Fibroblast of peridontal ligament (primary cell): ENCODE results near the gene TRABD.

Experiments used
- DNase-seq: peaks from one replicate; pipeline ENCODE4 v3.0.0-alpha.2; 2010; ENCODE audit errors: extremely low read depth

The TRABD gene

DNA sequence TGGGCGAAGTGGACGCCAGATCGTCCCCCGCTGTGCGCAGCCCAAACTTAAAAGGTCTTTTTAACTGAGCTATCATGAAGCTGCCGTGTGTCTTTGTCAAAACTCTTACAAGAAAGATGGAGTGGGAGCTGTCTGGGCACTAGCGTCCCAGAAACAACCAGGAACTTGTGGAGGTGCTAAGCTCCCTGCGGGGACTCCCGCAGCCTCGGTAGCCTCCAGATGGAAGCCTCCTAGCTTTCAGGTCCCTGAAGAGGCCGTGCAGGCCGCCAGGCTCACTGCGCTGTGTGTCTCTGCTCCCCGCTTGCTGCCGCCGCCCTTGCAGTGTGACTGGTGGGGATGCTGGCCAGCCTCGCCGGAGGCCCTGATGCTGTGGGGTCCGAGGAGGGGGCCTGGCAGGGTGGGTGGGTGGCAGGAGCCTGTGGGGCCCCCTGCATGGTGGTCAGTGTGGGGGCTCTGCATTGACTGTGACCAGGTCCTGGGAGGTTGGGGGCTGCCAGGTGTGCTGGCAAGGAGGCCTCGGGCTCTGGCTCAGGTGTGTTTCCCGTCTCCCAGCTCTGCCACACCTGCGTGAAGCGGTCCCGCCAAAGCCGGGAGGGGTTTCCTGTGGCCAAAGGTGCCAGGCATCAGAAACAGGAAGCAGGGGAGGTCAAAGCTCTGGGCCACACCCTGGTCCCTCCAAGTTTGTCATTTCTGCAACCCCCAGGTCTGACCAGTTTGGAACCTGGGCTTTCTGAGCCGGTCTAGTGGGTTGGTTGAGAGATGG, 1.2 kb downstream of the TRABD start:
- peak; percentile 29 for DNase-seq

DNA sequence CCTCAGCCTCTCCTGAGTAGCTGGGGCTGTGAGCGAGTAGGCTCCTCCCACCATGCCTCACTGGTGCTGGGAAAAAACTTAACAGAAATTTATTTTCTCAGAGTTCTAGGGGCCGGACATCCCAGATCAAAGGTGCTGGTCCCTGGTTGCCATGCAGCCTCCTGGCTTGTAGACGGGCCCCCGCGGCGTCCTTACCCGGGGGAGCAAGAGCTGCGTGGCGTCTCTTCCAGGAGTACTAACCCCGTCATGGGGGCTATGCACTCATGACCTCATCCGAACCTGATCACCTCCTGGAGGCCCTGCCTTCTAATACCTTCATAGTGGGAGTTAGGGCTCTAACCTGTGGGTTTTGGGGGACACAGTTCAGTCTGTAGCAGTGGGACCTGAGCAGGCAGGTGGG, 2.6 kb downstream of the TRABD start:
- no peak for DNase-seq

DNA sequence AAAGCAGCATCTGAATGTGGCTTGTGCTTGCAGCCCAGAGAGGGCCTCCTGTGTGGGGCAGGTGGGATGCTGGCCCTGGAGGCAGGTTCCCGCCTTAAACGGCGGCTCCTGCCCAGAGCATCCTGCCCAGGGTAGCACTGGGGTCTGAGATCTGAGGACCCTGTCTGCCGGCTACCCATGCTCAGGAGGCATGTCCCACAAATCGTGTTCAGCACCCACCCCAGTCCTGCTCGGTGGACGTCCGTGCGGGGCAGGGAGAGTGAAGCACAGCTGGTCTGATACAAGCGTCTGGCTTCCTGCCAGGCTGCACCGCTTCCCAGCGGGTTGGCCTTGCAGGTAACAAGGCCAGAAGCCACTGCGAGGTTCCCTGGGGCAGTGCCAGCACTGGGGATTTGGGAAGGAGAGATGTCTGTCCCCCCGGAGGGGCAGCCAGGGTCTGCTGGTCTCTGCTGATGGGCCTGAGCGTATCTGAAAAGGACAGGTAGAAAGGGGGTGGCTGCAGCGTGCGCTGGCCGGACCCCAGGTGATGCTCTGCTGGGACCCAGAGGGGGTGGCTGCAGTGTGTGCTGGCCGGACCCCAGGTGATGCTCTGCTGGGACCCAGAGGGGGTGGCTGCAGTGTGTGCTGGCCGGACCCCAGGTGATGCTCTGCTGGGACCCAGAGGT, 3.6 kb downstream of the TRABD start:
- no peak for DNase-seq

DNA sequence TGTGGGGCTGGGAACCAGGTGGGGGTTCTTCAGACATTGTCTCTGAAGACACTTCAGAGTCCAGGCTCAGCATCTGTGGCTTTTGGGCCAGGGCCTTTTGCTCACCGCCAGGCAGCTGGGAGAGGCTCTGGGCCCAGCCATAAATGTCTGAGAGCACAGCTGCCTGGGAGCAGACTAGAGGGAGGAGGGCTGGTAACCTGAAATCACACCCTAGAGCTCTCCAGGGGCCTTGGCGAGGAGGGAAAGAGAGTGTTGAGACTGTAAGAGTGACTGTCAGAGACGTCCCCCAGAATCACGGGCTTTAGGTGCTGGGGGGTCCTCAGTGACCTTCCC, 4.1 kb downstream of the TRABD start:
- DNase-seq: peak; percentile 5

DNA sequence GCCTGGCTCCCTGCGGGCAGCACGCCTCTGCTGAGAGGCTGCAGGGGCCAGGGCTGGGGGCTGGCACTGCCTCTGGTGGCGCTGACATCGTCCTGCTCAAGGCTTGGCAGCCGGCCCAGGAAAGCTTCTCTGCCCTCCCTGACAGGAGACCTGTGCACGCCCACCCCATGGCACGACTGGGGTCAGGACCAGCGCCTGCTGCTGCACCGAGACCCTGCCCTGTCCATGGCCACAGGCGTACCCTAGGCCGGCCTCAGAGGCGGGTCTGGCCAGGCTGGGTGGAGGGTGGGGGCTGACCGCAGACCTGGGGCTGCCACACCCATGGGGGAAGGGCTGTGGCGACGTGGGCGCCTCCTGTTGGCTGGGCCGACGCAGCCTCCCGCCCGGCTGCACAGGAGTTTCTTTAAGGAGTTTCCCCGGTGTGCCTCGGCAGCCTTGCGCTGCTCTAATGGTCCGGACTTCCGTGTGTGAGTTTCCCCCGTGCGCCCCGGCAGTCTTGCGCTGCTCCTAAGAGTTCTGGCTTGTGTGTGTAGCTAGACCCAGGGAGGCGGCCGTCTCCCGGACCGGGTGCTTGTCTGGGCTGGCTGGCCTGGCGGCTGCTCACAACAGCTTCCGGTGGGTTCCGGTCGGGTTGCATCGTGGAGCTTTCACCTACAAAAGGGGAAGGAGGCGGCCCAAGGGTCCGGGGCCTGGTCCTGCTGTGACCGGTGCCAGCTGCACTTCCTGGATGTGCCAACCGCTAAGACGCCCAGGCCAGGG, 4.6 kb downstream of the TRABD start:
- peak; percentile 23 for DNase-seq

DNA sequence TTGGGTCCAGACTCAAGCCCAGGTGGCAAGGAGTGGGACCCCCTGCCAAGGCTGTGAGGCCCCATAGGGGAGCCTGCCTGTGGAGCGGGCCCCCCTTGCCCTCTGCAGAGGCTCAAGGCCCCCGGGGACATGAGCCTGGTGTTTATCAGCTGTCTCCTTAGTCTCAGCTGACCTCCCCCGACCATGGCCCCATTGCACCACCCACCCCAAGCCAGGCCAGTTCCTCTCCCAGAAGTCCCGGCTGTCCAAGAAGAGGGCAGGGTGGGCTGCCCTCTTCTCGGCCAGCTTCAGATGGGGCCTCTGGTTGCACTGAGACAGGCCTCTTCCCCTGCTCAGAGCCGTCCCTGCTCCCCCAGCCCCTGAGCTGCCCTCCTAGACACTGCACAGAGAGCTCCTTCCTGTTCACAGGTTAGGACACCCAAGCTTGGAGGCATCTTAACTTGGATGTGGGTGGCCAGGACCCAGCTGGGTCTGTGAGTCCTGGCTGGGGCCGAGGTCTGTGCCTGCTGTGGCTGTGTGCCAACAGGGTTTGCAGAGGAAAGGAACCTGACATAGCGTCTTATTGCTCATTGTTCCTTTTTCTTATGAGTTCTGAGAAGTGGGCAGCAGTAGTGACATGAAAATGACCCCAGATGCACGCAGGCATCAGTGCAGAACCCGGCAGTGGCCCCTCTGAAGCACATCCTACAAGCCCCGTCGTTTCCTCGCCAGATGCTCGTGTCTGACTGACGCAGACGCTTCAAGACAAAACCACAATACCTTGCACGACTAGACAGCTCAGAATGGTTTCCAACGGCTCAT, 5.4 kb downstream of the TRABD start:
- no peak for DNase-seq

DNA sequence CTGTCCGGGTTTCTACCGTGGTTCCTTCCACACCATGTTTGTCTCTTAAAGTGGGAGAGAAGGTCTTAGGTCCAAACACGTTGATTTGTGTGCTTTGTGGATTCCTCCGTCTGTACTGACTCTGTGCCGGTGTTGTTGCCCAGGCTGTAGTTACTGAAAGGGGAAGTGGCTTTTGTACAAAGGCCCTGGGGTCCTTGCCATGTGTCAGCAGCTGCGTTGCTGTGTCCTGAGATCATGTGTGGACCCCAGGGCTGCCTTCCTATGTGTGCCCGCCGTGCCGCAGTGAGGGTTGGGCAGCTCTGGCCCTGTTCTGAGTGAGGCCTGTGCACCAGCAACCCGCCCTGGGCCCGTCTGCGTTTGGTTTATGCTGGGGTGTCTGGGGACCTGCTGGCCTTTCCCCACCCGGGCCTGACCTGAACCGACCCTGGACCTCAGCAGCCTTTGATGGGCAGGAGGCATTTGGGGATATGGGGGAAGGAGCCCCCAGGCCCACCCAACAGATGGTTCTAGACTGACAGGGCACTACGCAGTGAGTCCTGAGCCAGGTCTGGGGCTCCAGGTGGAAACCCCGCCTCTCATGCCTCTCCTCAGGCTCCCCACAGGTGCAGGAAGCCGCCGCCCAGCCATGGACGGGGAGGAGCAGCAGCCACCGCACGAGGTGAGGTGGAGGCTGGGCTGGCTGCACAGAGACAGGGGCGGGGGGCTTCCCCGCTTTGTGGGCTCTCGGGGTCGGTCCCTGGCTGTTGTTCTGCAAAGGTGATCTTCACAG, 6.9 kb downstream of the TRABD start:
- DNase-seq: no peak

DNA sequence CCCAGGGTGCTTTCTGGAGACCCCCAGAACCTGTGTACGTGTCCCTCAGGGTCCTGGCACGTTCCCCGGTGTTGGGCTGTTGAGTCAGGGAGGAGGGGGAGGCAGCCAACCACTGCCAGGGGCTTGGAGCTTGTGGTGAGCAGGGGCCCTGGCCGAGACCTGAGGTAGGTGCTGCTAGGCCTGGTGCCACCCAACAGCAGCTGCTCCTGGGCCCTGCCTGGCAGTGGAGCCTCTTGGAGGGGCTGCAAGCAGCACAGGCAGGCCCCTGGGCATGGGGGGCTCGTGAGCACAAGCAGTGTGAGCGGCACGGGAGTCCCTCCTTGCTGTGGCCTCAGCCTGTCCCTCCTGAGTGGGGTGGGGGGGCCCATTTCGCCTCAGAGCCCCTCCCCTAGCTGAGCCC, 7.9 kb downstream of the TRABD start:
- DNase-seq: no peak

DNA sequence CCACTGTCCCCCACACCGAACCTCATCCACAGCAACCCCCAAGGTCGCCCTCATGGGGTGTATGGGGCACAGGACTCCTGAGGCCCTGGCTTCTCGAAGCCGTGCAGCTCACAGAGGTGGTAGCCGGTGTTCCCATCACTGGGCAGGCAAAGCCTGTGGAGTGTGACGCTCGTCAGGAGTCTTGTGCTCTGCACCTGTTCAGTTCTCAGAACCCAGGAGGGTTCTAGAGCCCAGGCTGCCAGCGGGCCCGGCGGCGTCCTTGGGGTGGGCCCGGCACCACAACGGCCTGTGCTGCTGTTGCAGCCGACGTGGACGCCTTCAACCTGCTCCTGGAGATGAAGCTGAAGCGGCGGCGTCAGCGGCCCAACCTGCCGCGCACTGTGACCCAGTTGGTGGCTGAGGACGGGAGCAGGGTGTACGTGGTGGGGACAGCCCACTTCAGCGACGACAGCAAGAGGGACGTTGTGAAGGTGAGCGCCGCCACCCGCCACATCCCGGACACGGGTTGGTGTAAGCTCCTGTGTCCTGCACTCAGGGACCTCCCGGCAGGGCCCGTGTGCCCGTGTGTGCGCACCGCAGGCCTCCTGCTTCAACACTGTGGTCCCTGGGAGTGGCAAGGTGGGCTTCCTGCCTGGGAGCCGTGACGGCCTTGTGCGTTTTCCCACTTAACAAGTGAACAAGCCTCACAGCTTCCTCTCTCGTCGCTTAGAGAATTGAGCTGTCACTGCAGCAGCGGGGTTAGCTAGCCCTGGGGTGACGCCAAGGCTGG, 8.5 kb downstream of the TRABD start:
- no peak for DNase-seq

DNA sequence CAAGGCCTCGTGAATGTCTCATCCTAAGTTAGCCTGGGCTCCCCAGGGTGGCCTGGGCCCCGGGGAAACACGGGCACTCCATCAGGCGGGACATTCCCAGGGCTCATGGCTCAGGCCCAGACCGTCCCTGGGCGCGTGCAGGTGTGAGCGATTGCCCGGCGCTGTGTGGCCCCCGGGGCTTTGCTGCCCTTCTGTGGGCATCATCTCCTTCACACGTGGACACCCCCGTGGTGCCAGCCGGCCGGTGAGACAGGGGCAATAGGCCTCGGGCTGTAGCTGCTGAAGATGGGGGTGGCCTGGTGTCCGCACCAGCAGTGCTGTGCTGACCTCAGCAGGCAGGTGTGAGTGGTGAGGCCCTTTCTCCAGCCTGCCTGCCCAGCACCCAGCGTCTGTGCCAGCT, 10.5 kb downstream of the TRABD start:
- no peak for DNase-seq

DNA sequence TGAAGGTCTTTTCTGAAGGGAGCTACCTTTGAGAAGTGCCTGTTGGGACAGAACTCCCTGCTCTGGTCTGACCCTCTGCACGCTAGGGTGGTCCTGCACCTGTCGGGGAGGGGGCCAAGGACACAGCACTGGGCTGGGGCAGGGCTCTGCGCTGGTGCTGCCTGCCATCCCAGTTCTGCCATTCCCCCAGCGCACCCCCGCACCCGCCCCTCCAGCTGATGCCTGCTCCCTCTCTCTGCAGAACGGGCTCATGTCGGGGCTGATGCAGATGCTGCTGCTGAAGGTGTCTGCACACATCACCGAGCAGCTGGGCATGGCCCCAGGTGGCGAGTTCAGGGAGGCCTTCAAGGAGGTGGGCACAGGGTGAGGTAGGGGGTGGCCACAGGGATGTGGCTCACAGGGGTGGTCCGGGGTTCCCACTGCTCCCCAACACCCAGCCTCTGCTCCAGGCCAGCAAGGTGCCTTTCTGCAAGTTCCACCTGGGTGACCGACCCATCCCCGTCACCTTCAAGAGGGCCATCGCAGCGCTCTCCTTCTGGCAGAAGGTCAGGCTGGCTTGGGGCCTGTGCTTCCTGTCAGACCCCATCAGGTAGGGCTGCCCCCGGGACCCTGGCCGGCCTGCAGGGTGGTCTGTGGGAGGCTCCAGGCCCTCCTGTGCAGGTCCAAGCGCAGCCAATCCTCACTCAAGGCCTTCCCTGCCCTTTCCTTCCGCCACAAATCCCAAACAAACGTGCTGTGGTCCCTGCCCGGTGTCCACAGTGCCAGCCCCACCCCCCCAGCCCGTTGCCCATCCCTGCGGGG, 11.5 kb downstream of the TRABD start:
- DNase-seq: no peak

DNA sequence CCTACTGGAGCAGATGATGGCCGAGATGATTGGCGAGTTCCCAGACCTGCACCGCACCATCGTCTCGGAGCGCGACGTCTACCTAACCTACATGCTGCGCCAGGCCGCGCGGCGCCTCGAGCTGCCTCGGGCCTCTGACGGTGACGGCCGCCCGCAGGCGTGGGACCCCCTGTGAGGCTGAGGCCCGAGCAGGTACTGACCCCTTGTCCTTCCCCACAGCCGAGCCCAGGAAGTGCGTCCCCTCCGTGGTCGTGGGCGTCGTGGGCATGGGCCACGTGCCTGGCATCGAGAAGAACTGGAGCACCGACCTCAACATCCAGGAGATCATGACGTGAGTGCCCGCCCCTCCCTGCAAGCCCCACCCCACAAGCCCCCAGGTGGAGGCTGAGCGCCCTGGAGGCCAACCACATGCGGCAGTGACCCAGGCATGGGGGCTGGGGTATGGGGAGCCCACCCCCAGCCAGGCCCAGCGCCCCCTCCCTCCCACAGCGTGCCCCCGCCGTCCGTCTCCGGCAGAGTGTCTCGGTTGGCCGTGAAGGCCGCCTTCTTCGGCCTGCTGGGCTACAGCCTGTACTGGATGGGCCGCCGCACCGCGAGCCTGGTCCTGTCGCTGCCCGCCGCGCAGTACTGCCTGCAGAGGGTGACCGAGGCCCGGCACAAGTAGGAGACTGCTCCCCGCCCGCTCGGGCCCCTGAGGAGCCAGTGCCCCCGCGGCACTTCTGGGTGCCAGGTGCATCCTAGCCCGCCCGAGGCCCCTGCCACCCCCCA, 12.3 kb downstream of the TRABD start:
- DNase-seq: no peak

DNA sequence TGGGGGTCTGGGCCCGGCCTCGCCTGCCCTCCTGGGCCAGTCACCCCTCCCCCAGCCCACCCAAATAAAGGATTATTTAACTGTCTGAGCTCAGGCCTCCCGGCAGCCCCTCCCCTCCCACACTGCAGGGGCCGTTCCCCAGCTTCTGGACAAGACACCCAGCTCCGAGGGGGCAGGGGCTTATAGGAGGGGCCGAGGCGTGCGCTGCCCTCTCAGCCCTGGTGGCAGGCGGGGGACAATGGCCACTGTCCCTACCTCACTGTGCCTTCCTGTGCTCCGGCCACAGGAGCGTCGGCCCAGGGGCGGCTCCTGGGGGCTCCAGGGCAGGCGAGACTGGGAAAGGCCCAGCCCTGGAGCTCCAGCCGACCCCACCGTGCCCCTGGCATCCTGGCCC, 12.9 kb downstream of the TRABD start:
- DNase-seq: no peak

DNA sequence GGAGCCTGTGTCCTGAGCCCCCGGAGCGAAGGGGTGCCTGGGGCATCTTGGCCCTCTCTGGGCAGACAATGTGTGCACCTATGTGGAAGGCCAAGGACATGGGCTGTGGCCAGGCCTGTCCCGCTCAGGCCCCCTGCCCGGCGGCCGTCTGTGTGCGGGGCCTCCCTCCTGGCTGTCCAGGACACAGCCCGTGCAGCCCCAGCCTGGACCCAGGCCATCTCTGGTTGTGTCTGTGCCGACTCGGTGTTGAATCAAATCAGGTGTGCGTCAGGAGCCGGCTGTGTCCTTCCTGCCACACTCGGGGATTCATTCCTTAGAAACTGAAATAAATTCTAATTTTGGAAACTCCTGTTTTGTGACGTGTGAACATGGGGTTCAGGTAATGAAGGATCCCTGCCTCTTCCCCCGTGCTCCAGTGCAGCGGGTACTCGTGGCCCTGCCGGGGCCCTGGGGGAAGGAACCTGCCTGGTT, 13.6 kb downstream of the TRABD start:
- no peak for DNase-seq

DNA sequence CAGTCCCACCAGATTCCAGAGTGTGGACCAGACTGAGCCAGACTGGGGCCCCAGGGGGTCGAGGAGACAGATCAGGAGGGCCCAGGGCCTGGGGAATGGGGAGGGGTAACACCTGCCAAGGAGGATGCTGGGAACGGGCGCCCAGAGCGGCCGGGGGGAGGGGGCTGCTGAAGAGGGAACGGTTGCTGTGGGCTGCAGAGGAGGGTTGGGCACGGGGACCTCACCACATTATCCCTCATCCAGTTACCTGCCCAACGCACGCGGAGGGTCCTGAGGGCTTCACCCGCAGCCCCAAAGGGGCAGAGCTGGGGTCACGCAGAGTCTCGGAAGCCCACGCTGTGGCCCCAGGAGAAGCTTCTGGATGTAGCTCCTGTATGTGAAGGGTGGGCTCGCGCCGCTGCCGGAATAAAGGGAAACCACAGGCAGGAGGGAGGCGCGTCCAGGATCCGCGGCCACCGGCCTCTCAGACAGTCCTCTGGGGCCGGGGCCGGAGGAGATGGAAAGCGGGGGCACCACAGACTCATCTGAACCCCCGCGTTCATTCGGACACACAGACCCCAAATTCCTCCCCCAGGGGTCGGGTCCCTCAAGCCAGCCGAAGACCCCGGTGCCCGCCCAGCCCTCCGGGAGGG, 14.2 kb downstream of the TRABD start:
- no peak for DNase-seq

DNA sequence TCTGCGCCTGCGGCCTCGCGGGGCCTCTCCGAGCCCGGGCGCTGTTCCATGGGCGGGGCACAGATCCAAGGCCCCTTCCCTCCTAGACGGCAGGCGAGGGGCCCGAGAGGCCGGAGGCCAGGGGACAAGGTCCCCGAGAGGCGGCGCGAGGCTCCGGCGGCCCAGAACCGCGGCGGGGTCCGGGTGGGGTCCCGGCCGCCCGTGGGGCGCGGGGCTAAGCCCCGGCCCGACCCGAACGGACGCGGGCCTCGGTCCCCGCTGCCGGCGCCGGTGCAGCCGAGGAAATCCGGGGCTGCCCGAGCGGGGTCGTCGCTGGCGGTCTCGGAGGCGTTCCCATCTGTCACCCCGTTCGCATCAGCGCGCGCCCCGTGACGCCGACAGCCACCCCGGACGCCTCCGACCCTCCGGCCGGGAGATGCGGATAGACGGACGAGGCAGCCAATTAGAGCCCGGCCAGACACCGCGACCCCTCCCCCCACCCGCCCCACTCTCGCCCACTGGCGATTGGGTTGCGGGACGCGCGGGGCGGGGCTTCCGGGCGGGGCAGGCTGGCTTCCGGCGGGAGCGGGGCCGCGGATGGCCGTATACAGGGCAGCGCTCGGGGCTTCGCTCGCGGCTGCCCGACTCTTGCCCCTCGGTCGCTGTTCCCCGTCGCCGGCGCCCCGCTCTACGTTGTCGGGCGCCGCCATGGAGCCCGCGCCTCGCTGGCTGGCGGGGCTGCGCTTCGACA, 14.9 kb downstream of the TRABD start, which contains the start of gene SELENOO:
Gene SELENOO, plus strand, starts transcription at position 551 of the 730 bp plus-strand sequence. Its CDS starts 26 bp downstream, at position 577.
- peak; percentile 74 for DNase-seq
